Measurements from ENCODE around the gene UNC45A. TPM values are rescaled to one million over a fixed set of nuclear protein-coding genes. Genes with fewer than 3 reads are reported as not detected.

UNC45A gene
- total RNA-seq, 4 donors from 2014 or later = 42.8 to 89.5 (median 65.4) TPM

DNA sequence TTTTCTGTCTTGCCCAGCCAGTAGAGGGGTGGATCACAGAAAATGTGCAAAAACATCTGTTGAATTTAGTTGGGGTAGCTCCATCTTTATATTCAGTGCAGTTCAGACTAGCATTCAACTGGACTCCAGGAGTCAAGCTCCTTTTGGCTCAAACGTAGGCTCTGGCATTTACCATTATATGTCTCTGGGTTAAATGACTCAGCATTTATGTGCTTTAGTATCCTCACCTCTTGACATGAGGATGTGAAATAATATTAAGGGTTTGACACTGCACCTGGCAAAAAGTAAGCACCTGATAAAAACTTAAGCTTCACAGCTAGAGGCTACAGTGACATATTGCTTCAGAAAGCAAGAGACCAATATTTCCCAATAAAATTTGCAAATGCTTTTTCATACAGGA is 44.5 kb downstream of the UNC45A start:
- Histone ChIP-seq H3K4me3 (no peak overlapping the region), H3K27me3 (no peaks in the 10 kb centered on the region), H3K9me3 (no peaks in the 10 kb centered on the region), H3K36me3 (no peaks in the 10 kb centered on the region), H3K27ac (no peak overlapping the region), H3K4me1 (no peaks in the 10 kb centered on the region)
- intact Hi-C loops (cut with DNase I; ENCODE audit: low total_unique reads) = no loop called here
- TF ChIP-seq, protein P1, sequence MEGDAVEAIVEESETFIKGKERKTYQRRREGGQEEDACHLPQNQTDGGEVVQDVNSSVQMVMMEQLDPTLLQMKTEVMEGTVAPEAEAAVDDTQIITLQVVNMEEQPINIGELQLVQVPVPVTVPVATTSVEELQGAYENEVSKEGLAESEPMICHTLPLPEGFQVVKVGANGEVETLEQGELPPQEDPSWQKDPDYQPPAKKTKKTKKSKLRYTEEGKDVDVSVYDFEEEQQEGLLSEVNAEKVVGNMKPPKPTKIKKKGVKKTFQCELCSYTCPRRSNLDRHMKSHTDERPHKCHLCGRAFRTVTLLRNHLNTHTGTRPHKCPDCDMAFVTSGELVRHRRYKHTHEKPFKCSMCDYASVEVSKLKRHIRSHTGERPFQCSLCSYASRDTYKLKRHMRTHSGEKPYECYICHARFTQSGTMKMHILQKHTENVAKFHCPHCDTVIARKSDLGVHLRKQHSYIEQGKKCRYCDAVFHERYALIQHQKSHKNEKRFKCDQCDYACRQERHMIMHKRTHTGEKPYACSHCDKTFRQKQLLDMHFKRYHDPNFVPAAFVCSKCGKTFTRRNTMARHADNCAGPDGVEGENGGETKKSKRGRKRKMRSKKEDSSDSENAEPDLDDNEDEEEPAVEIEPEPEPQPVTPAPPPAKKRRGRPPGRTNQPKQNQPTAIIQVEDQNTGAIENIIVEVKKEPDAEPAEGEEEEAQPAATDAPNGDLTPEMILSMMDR (IDR thresholded peaks at IDR 0.05) = no peak
- no peak for TF ChIP-seq POLR2A (IDR thresholded peaks at IDR 0.05)
- DNase-seq = no peak

DNA sequence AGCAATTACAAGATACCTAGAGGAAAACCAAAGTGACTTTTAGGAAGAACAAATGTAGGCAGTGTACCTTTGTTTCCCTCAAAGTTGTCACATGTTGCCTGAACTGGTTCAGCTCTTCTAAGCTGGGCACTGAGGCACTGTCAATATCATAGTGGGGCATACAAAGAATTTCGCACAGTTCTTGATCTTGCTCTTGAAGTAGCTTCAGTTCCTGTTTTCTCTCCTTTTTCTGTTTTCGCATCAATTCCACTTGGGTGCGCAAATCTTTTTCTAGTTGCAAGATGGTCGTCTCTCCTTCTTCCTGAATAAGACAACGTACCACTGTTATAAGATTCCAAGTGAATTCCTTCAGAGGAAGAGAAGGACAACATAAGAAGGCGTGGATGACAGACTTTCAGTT is 46.6 kb downstream of the UNC45A start:
- intact Hi-C loops (cut with DNase I; ENCODE audit: low total_unique reads) = no loop called here
- Histone ChIP-seq H3K27ac (no peak overlapping the region), H3K9me3 (no peaks in the 10 kb centered on the region), H3K4me3 (no peak overlapping the region), H3K36me3 (no peaks in the 10 kb centered on the region), H3K27me3 (no peaks in the 10 kb centered on the region), H3K4me1 (no peaks in the 10 kb centered on the region)
- TF ChIP-seq, protein P1 (IDR thresholded peaks at IDR 0.05) = no peak
- no peak for TF ChIP-seq POLR2A (IDR thresholded peaks at IDR 0.05)
- no peak for DNase-seq

DNA sequence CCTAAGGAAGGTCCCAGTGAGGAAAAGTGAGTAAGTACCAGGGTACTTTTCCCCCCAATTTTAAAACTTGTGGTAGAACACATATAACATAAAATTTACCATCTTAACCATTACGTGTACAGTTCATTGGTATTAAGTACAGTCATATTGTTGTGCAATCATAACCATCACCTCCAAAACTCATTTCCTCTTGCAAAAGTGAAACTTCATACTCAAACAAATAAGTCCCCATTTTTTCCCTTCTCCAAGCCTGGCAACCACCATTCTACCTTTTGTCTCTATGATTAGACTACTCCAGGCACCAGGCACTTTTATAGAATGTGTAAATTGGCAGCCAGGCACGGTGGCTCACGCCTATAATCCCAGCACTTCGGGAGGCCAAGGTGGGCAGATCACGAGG is 47.0 kb downstream of the UNC45A start:
- Histone ChIP-seq H3K4me1 (no peaks in the 10 kb centered on the region), H3K27me3 (no peaks in the 10 kb centered on the region), H3K9me3 (no peaks in the 10 kb centered on the region), H3K4me3 (no peak overlapping the region), H3K36me3 (no peaks in the 10 kb centered on the region), H3K27ac (no peak overlapping the region)
- no peak for TF ChIP-seq POLR2A (IDR thresholded peaks at IDR 0.05)
- TF ChIP-seq, protein P1 (IDR thresholded peaks at IDR 0.05) = no peak
- DNase-seq = no peak
- intact Hi-C loops (cut with DNase I; ENCODE audit: low total_unique reads) = no loop called here

DNA sequence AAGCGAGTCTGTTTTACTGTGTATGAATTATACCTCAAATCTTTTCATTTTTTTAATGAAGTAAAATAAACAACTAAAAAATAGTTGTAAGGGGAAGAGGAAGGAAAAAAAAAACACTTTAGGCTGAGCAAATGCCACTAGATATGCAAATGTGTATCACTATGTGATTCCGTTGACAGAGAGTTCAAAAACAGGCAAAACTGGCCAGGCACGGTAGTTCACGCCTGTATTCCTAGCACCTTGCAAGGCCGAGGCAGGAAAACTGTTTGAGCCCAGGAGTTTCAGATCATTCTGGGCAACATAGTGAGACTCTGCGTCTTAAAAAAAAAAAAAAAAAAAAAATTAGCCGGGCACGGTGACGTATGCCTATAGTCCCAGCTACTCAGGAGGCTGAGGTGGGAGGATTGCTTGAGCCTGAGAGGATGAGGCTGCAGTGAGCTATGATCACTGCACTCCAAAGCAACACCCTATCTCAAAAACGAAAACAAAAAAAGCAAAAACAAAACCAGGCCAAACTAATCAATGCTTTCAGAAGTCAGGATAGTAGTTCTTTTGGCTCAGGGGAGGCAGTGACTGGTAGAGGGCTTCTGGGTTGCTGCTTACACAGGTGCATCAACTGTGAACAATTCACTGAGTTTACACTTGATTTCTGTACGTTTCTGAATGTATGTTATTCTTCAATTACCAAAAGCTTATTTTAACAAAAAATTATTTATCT is 51.9 kb downstream of the UNC45A start:
- Histone ChIP-seq H3K27me3 (no peaks in the 10 kb centered on the region), H3K9me3 (no peaks in the 10 kb centered on the region), H3K4me1 (no peaks in the 10 kb centered on the region), H3K4me3 (no peak overlapping the region), H3K27ac (no peak overlapping the region), H3K36me3 (no peaks in the 10 kb centered on the region)
- TF ChIP-seq, protein P1 (IDR thresholded peaks at IDR 0.05) = no peak
- TF ChIP-seq POLR2A (IDR thresholded peaks at IDR 0.05) = no peak
- intact Hi-C loops (cut with DNase I; ENCODE audit: low total_unique reads) = no loop called here
- DNase-seq = no peak

DNA sequence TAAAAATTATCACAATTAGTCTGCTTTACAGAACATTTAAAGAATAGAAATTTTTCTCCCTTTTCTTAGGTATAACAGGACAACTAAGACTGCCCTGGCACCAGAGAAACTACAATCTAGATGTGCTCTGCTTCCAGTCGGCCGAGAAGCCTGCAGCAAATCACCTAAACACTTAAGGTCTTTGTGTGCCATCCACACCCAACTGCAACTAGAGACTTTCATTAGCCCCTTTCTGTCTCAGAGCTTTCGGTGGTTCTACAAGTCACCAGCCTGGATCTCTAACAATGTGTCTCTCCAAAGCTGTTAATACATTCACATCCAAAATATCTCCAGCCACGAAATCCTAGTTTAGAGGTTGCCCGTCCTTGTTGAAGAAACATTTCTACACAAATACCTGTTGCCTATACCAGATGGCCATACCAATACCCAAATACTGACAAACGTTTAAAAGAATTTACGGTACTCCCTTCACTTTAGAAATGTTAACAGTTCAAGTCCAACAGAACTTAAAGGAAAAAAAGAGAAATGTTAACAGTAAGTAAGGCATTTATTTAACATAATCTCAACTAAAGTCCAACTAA is 52.6 kb downstream of the UNC45A start:
- Histone ChIP-seq H3K27ac (no peak overlapping the region), H3K36me3 (no peaks in the 10 kb centered on the region), H3K4me1 (no peaks in the 10 kb centered on the region), H3K27me3 (no peaks in the 10 kb centered on the region), H3K4me3 (no peak overlapping the region), H3K9me3 (no peaks in the 10 kb centered on the region)
- no peak for DNase-seq
- intact Hi-C loops (cut with DNase I; ENCODE audit: low total_unique reads) = no loop called here
- TF ChIP-seq, protein P1 (IDR thresholded peaks at IDR 0.05) = no peak
- no peak for TF ChIP-seq POLR2A (IDR thresholded peaks at IDR 0.05)
